Activated CD8-positive, alpha-beta memory T cell treated with anti-CD3 and anti-CD28 coated beads, Interleukin-2, amount 50 U/mL, for 4 hours (primary cell): ENCODE data around the gene SLC22A5.
A peak's percentile ranks its signal among the peaks of the same experiment; 100 is the strongest.

Experiments
- DNase-seq: peaks from one replicate; pipeline ENCODE4 v3.0.0-alpha.2; 2020

The SLC22A5 gene

DNA sequence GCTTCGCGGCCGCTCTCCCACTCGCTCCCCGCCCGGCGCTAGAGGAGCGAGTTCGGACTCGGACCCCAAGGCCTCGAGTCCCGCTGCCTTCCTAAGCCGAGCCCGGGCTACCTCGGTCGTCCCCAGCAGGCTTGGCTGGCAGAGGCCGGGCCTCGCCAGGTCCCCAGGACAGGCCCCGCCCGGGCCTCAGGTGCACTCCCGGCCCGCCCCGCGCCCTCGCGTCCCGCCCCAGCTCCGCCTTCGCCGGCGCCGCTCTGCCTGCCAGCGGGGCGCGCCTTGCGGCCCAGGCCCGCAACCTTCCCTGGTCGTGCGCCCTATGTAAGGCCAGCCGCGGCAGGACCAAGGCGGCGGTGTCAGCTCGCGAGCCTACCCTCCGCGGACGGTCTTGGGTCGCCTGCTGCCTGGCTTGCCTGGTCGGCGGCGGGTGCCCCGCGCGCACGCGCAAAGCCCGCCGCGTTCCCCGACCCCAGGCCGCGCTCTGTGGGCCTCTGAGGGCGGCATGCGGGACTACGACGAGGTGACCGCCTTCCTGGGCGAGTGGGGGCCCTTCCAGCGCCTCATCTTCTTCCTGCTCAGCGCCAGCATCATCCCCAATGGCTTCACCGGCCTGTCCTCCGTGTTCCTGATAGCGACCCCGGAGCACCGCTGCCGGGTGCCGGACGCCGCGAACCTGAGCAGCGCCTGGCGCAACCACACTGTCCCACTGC is at the start of gene SLC22A5:
TSS of gene SLC22A5 (plus strand) at position 237 of the 707 bp plus-strand sequence. CDS start at position 500, 263 bp downstream.
- peak; percentile 71 for DNase-seq

DNA sequence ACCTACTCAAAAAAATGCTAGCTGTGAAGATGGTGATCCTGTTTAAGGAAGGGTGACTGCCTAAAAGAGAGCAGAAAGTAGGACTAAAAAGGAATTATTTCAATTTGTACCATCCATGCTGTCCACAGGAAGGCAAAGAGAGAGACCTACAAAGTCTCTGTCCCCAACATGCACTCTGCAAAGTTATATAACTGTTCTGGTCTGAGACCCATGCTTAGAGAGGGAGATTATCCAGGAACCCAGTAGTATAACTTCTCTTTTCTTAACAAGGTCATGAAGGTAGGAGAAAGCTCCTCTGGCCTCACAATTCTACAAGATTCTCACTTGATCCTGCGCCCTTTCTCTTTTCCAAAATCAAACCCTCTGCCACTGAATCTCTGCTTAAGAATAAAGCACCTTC is 49.5 kb upstream of the SLC22A5 start:
- no peak for DNase-seq

DNA sequence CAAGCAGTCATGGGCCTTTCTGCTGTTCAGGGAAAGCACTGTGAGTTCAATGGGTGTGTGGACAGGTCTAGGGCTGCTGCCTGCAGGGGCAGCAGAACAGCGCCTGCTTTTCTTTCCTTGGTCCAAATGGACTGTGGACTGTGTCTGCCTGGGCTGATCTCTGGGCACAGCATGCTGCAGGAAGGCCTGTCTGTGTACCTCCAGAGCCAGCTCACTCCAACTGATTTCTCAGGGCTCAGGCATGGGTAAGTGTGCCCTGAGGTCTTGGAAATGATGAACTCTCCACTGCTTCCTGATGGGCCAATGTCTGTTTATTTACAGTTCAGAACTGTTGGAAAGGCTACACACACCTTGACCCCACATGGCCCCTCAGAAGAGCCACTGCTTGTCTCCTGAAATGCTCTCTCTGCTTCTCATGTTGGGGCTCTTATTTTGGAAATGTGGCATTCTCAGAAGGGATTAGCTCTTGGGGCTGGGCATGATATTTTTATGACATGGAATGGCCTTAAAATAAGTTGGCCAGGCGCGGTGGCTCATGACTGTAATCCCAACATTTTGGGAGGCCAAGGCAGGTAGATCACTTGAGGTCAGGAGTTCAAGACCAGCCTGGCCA is 48.3 kb upstream of the SLC22A5 start:
- no peak for DNase-seq

DNA sequence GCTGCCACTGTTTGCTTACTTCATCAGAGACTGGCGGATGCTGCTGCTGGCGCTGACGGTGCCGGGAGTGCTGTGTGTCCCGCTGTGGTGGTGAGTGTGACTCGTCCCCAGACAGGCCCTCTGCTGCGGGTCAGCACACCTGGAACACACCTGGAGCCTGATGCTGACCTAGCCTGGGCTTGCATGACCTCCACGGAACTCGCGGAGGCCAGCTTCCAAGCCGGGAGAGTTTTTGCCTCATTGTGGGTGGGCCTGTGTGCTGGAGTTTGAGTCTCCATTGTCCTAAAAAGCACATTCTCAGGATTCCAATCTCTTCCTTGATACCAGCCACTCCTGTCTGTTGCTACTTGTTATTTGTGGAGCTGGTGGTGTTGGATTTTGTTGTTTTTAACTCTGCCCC is 47.2 kb upstream of the SLC22A5 start:
- DNase-seq, result no peak

DNA sequence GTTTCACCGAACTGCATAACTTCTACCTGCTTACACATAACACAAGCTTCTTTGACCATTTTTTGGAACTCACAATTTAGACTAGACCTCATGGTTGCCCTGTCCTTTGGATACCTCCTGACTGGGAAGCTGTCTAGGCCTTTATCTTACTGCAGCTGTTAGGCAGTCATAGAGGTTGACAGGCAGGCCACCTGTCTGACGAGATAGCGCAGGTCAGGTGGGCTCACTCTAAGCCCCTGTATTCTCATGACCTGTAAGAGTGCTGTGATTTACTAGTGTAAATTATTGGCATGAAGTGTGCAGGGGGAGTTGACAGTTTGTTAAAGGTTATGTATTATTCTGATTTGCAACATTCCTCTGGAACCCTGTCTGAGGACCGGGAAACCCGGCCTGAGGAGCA is 46.3 kb upstream of the SLC22A5 start:
- DNase-seq, result no peak

DNA sequence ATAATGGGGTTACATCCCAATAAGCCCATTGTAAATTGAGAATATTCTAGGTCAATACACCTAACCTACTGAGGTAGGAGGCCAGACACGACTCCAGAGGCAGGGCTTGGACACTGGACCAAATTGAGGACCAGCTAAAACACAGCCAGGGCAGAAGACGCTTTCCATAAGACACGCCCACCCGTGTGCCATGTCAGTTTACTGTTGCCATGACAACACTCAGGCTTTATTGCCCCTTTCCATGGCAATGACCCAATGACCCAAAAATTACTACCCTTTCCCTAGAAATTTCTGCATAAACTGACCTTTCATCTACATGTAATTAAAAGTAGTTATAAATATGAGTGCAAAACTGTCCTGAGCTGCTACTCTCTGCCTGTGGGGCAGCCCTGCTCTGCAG is 43.8 kb upstream of the SLC22A5 start:
- no peak for DNase-seq

DNA sequence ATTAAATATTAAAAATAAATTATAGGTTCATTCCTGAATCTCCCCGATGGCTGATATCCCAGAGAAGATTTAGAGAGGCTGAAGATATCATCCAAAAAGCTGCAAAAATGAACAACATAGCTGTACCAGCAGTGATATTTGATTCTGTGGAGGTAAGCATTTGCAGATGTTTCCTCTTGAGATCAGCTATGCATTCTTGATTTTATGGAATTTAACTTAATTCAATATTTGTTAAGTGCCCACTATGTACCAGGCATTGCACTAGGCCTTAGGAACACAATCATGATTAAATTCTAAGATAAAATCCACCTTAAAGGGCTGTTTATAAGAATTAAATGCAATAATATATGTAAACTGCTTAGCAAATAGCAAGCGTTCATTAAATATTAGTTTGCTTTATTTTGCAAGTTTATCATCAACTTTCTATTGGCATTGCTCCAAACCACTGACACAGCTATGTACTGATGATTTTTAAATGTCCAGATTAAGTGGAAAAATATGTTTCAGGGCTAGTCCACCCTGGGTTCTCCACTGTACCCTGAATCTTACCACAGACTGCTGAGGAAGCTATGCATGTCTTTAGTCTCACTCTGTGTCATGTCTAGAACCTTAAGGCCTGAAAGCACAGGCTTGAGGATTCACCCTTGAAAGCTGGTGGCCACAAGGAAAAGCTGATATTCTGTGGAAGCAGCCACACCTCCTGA is 42.1 kb upstream of the SLC22A5 start:
- no peak for DNase-seq

DNA sequence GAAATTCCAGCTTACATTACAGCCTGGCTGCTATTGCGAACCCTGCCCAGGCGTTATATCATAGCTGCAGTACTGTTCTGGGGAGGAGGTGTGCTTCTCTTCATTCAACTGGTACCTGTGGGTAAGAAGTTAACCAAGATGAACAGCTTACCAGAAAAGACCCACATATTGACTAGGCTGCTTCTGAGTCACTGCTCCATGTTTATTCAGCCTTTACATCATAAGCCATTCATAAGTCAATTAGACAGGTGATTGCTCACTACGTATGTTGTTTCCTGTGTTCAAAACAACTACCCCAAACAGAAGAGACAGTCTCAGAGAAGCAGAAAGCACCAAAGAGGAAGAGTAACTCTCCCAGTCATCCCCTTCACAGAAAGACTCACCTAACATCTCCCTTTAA is 34.7 kb upstream of the SLC22A5 start:
- DNase-seq, result no peak

DNA sequence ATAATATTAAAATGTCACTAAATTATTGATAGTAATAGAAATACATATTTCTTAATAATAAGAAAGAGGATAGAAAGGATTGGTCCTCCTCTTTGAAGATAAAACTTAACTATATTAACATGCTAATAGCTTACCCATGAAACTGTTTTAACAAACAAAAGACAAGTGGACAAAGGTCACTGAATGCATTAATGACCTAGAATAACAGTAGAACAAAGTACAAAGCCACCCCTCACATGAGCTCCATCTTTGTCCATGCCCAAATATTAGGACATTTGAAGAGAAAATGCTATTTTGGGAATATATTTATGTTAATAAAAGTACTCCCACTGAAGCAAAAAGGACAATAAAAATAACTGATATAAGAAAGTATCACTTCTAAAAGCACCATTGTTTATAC is 34.1 kb upstream of the SLC22A5 start:
- no peak for DNase-seq

DNA sequence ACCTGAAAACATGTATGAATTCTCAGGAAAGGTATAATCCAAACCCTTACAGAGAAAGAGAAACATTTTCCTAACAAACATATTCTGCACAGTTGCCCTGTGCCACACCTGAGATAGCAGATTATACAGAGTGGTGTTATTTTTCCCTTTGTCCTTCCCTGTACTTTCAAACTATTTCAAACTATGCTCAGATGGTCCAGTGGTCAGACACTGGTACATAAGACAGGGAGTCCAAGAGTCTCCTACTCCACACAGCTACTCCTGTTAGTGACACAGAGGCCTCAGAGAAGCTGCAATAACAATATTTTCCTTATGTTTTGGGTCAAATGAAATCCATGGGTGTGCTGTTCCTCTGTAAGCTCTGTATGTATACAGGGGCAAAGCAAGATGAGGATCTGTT is 30.0 kb upstream of the SLC22A5 start:
- DNase-seq, result no peak

DNA sequence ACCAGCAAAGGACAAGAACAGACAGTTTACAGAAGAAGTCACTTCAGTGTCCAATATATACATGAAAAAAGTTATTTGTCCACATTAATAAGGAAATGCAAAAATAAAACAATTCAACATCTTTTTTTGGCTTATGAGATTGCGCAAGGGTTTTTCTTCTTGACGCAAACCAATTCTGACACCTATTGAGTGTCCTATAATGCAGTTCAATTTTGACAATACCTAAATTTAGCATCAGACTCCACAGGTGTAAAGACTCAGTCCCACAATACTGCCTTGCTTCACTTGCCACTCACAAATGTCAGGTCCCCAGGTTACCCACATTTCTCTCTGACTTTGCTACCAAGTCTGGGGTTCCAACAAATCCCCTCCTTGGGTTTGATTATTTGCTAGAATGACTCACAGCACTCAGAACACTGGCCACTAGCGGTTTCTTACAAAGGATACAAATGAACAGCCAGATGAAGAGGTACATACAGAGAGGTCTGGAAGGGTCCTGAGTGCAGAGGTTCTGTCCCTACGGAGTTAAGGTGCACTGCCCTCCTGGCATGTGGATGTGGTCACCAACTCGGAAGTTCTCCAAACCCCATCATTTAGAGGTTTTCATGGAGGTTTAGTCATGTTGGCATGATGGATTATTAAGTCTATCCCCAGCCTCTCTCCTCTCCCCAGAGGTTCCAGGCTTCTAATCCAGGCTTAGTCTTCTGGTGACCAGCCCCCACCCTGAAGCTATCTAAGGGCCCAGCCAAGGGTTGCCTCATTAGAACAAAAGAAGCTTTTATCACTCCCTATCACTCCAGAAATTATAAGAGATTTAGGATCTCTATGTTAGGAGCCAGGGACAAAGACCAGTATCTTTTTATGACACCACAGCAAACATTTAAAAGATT is 27.0 kb upstream of the SLC22A5 start:
- no peak for DNase-seq

DNA sequence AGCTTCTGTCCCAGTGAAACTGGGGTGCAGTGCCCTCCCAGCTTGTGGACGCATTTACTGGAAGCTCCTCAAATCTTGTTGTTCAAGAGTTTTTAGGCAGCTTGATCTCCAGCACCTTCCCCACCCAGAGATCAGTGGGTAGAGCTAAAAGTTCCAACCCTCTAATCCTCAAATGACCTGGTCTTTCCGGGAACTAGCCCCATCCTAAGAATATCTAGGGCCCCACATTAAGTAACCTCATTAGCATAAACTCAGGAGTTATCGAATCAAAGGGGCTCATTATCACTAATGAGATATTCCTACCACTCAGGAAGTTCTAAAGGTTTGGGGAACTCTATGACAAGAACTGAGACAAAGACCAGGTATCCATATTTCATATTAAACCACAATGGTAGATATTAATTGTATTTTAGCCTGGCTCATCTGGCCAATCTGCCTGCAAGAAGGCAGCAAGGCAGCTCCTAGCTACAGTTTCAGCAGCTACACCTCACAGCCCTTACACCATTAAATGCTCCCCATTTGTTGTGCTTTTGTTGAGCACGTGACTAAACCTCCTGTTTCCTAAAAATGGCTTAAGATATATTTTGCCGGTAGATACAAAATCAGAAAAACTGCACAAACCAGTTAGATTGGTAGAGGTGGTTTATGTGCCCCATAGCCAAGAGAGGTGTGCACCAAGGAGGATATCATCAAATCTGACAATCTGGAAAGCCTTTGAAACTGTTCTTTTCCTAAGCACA is 24.6 kb upstream of the SLC22A5 start:
- DNase-seq, result no peak

DNA sequence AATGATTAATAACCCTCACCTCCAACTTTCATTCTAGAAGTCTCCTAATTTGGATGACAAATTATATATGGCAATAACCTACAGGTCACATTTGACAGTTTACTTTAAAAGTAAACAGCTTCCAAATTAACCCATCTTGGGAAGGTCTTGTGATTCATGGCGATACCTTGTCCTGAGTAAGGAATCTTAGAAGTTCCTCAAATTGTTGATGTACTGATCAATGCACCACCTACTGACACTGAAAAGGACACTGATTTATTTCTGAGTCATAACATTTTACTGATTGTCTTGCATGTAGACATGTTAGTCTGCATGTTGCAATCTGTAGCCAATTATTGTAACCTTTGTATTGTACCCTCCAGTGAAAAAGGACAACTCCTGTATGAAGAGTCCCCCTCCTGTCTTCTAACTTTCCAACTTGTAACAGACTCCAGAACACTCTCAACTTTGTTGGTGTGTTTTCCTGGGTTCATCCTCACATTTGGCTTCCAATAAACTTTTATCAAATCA is 16.0 kb upstream of the SLC22A5 start:
- DNase-seq, result no peak

DNA sequence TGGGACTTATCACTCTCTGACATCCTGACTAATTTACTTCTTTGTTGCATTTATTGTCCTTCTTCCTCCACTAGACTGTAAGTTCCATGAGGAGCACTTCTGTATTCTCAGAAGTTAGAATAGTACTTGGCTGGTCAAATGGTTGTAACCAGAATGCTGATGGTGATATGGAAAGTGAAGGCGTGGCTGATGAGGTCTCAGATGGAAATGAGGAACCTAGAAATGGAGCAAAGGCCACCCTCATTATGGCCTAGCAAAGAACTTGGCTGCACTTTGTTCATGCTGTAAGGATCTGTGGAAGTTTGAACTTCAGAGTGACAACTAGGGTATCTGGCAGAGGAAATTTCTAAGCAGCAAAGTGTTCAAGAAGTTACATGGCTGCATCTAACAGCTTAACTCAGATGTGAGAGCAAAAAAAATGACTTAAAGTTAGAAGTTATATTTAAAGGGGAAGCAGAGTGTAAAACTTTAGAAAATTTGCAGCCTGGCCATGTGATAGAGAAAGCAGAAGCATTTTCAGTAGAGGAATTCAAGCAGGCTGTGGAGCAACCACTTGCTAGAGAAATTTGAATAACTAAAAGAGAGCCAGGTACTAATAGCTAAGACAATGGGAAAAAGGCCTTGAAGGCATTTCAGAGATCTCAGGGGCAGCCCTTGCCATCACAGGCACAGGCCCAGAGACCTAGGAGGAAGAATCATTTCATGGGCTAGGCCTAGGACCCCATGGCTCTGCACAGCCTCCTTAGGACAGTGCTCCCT is 14.9 kb upstream of the SLC22A5 start:
- no peak for DNase-seq

DNA sequence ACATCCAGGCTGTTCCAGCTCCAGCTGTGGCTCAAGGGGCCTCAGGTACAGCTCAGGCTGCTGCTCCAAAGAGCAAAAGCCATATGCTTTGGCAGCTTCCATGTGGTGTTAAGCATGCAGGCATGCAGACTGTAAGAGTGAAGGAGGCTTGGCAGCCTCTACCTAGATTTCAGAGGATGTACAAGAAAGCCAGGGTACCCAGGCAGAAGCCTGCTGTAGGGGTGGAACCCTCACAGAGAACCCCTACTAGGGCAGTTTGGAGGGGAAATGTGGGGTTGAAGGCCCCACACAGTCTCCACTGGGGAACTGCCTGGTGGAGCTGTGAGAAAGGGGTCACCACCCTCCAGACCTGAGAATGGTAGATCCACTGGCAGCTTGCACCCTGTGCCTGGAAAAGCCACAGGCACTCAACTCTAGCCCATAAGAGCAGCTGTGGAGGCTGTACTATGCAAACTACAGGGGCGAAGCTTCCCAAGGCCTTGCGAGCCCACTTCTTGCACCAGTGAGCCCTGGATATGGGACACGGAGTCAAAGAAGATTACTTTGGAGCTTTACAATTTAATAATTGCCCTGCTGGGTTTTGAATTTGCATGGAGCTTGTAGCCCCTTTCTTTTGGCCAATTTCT is 14.3 kb upstream of the SLC22A5 start:
- no peak for DNase-seq

DNA sequence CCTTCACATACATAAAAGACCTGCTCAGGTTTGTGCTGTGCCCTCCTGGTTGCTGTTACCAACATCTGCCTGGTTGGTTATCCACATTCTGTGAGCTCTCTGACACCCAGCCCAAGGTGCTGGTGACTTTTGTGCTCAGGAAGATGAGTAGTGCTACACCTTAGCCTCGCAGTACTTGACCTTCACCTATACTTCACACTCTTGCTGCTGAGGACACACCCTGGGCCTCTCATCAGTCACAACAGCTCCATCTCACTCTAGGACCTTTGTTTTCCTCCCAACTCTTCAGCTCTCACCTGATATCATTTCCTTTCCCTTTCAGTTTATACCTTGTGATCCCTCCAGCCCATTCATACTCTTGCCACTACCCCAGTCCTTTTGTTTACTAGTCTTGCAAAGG is 10.7 kb upstream of the SLC22A5 start:
- DNase-seq, result no peak

DNA sequence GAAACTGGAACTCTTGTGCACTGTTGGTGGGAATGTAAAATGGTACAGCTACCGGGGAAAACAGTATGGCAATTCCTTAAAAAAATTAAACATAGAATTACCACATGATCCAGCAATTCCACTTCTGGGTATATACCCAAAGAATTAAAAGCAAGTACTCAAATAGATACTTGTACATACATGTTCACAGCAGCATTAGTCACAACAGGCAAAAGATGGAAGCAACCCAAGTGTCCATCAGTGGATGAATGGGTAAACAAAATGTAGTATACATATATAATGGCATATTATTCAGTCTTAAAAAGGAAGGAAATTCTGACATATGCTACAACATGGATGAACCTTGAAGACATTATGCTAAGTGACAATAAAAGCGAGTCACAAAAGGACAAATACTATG is 7.4 kb upstream of the SLC22A5 start:
- DNase-seq, result no peak

DNA sequence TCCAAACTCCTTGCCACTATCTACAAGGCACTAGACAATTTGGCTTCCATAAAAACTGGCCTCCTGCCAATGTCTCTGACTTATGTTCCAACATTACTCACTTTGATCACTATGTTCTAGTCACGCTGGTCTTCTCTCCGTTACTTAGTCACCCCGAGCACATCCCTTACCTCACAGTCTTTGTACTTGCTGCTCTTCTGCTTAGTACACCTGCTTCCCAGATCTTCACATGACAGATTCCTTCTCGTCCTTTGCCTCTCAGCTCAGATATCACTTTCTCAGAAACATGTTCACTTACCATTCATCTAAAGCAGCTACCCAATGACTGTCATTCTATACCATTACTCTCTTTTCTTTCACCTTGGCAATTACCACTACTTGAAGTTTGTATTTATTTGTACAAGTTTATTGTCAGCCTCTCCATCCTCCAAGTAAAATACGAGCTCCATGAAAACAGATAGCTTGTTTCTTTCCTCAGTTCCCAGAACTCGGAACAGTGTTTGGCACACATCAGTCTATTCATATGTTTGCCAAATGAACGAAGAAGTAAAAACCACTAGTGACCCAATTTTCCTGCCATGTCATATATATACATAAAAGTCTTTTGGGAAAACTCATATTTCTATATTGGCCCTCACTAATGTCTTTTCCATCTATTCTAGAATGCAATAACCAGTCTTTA is 5.9 kb upstream of the SLC22A5 start:
- DNase-seq, result no peak

DNA sequence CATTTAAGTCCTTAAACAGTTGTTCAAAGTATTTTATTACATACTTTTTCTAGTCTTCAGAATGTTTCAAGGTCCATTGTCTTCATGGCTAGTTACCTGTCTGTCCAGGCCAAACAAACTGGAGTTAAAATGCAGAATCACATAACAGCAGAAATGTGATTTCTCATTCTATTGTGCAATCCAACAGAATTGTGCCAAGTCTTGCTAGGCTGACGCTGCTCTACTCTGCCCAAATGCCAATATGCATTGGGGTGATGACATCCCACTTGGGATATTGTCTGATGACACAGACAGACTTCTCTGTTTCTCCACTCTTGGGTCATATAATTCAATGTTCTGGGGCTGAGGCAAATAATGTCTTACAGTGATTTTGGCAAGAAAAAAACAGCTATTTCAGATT is 5.2 kb upstream of the SLC22A5 start:
- no peak for DNase-seq

DNA sequence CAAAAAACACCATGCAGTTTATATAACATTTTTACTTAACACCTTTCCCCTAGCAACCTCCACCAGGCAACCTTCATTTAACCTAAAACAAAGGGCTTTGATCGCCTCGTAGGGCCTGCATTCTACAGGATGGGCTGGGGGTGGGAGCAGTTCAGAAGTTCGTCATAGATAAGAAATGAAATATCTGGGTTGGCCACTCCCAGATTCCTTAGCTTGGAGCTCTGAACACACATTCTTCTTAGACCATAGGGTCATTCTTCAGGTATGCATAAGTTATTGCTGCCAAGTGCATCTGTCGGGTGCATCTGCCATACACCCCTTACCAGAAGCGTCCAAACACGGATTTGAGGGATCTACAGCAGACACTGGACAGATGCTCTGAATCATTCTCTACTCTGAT is 4.3 kb upstream of the SLC22A5 start:
- DNase-seq, result no peak
